Tibial nerve (tissue), 4 donors: Measurements from ENCODE around the gene ABCC4. TPM values are rescaled to one million over a fixed set of nuclear protein-coding genes. Genes with fewer than 3 reads are reported as not detected.
"Not testable (repeated sequence)": the region's sequence is repeated elsewhere in the genome, so short reads cannot be mapped to it uniquely, and the experiment has no call there.

Experiments used
- DNase-seq, 2 donors: peaks; one replicate each; pipeline ENCODE4 v3.0.0-alpha.2; 2019; ENCODE audit warnings: low spot score in 2 of 2
- H3K27ac ChIP-seq, 4 donors: fragments of 200-600 bp; sonication (generic) in 3 of 4; one replicate each; pipeline ENCODE4 v1.5.1; 2017 to 2019; ENCODE audit warnings: mild to moderate bottlenecking in 1 of 4
- H3K27me3 ChIP-seq, 2 donors: fragments of 200-600 bp; sonication (generic) in 1 of 2; one replicate each; pipeline versions ENCODE4 v1.5.1 to v1.6.0; 2017 to 2019
- H3K36me3 ChIP-seq, 3 donors: fragments of 200-600 bp; sonication (generic); one replicate each; pipeline ENCODE4 v1.5.1; 2018 to 2019
- H3K4me1 ChIP-seq, 4 donors: fragments of 200-600 bp; sonication (generic) in 3 of 4; one replicate each; pipeline ENCODE4 v1.5.1; 2017 to 2019
- H3K4me3 ChIP-seq, 4 donors: fragments of 200-600 bp; sonication (generic) in 3 of 4; one replicate each; pipeline ENCODE4 v1.5.1; 2017 to 2019; ENCODE audit warnings: mild to moderate bottlenecking in 1 of 4, moderate library complexity in 1 of 4
- H3K9me3 ChIP-seq, 4 donors: fragments of 200-600 bp; sonication (generic) in 3 of 4; one replicate each; pipeline ENCODE4 v1.5.1; 2017 to 2019
- EP300 ChIP-seq, 2 donors: sonication (generic); formaldehyde crosslinking; IDR thresholded peaks; one replicate each; pipeline ENCODE4 v1.6.1; 2017; ENCODE audit warnings: antibody characterized with exemption in 2 of 2, mild to moderate bottlenecking in 1 of 2
- POLR2A ChIP-seq, 2 donors: fragments of 450-650 bp; IDR thresholded peaks; one replicate each; pipeline ENCODE4 v1.6.1; 2017; ENCODE audit warnings: antibody characterized with exemption in 2 of 2, mild to moderate bottlenecking in 2 of 2, moderate library complexity in 2 of 2
- WGBS, 2 donors: methylation state at CpG; one replicate each; pipeline ENCODE4 v1.1.5; 2018; 5-methylcytosine and 5-hydroxymethylcytosine counted together
- total RNA-seq, 4 donors: library from RNA; depleted of rRNA; stranded (reverse); fragments of >200 nt; gene quantifications; one replicate each; pipeline ENCODE4 v1.1.0, GENCODE V29; 2016
- TF ChIP-seq, protein P1 (sequence below), 5 experiments: fragments of 200-600 bp in 3 of 5; fragments of 450-650 bp in 2 of 5; sonication (generic) in 3 of 5; IDR thresholded peaks; one replicate each; pipeline ENCODE4 v1.5.1; 2016 to 2019; ENCODE audit warnings: antibody characterized with exemption in 5 of 5, mild to moderate bottlenecking in 3 of 5, moderate library complexity in 2 of 5

Gene ABCC4
- total RNA-seq, 4 donors from 2014 or later, result 5.7 to 20.1 (median 9.3) TPM

DNA sequence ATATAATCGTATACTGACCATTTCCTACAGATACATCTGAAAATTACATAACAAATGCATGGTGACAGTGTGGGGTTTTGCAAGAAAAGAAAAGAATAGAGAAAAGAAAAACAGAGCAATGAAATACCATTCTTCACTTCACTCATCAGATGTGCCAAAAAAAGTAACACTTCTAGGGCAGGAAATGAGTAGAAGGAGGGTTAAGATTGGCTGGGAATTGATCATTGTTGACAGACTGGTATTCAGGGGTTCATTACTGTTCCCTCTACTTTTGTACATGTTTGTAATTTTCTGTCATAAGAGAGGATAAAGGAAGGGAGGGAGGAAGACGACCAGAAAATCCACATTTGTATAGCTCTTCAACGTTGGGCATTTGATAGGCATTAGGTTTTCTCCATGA, 31.5 kb downstream of the ABCC4 start:
- H3K27ac ChIP-seq, result no peak overlapping the region
- peaks cover 0 to 5% (median 0%) of the 10 kb centered on the region in 4 donors for H3K9me3 ChIP-seq
- WGBS, 2 donors, result 78 to 85% methylated on average over 3 of the region's 3 CpGs
- H3K4me3 ChIP-seq, result no peak overlapping the region
- DNase-seq, result no peak
- H3K27me3 ChIP-seq, result no peaks in the 10 kb centered on the region
- peaks cover 0 to 12% (median 3%) of the 10 kb centered on the region in 4 donors for H3K4me1 ChIP-seq
- peaks cover 0 to 9% (median 0%) of the 10 kb centered on the region in 3 donors for H3K36me3 ChIP-seq
- TF ChIP-seq EP300 (IDR thresholded peaks at IDR 0.05), result no peak
- TF ChIP-seq, protein P1, sequence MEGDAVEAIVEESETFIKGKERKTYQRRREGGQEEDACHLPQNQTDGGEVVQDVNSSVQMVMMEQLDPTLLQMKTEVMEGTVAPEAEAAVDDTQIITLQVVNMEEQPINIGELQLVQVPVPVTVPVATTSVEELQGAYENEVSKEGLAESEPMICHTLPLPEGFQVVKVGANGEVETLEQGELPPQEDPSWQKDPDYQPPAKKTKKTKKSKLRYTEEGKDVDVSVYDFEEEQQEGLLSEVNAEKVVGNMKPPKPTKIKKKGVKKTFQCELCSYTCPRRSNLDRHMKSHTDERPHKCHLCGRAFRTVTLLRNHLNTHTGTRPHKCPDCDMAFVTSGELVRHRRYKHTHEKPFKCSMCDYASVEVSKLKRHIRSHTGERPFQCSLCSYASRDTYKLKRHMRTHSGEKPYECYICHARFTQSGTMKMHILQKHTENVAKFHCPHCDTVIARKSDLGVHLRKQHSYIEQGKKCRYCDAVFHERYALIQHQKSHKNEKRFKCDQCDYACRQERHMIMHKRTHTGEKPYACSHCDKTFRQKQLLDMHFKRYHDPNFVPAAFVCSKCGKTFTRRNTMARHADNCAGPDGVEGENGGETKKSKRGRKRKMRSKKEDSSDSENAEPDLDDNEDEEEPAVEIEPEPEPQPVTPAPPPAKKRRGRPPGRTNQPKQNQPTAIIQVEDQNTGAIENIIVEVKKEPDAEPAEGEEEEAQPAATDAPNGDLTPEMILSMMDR (IDR thresholded peaks at IDR 0.05), result no peak
- TF ChIP-seq POLR2A (IDR thresholded peaks at IDR 0.05), result no peak

DNA sequence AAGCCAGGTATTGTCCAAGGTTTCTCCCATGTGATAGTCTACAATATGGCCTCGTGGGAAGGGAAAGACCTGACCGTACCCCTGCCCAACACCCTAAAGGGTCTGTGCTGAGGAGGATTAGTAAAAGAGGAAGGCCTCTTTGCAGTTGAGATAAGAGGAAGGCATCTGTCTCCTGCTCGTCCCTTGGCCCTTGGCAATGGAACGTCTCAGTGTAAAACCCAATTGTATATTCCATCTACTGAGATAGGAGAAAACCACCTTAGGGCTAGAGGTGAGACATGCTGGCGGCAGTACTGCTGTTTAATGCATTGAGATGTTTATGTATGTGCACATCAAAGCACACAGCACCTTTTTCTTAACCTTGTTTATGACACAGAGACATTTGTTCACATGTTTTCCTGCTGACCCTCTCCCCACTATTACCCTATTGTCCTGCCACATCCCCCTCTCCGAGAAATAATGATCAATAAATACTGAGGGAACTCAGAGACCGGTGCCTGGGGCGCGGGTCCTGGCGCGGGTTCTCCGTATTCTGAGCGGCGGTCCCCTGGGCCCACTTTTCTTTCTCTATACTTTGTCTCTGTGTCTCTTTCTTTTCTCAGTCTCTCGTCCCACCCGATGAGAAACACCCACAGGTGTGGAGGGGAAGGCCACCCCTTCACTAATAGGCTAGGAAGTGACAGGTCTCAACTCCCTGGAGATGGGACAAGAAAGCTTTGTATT, 32.7 kb downstream of the ABCC4 start:
- H3K9me3 ChIP-seq, H3K27ac ChIP-seq, H3K27me3 ChIP-seq, DNase-seq, H3K36me3 ChIP-seq, H3K4me3 ChIP-seq: not testable (repeated sequence)
- H3K4me1 ChIP-seq, result peaks cover 0 to 12% (median 3%) of the 10 kb centered on the region in 4 donors
- 90 to 93% methylated on average over 16 of the region's 16 CpGs for WGBS, 2 donors

DNA sequence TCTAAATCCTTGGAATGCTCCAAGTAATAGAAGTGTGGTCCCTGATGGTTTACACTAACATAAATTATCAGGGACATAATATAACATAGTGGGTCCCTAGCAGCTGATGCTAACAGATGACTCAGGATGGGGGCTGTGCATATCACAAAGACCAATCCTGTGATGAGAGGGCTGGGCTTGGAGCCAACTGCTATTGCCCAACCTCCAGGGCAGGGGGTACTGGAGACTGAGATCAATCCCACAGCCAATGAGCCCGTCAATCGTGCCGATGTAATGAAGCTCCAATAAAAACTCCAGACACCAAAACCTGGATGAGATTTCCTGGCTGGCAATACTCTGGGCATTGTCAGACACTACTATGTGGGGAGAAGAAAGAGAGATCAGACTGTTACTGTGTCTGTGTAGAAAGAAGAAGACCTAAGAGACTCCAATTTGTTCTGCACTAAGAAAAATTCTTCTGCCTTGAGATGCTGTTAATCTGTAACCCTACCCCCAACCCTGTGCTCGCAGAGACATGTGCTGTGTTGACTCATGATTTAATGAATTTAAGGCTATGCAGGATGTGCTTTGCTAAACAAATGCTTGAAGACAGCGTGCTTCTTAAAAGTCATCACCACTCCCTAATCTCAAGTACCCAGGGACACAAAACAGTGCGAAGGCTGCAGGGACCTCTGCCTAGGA, 33.4 kb downstream of the ABCC4 start:
- Histone ChIP-seq H3K27ac (no peak overlapping the region), H3K4me1 (peaks cover 0 to 12% (median 3%) of the 10 kb centered on the region in 4 donors), H3K4me3 (no peak overlapping the region), H3K9me3 (peaks cover 0 to 5% (median 0%) of the 10 kb centered on the region in 4 donors), H3K36me3 (peaks cover 0 to 9% (median 0%) of the 10 kb centered on the region in 3 donors), H3K27me3 (no peaks in the 10 kb centered on the region)
- no peak for TF ChIP-seq POLR2A (IDR thresholded peaks at IDR 0.05)
- TF ChIP-seq, protein P1 (IDR thresholded peaks at IDR 0.05), result no peak
- WGBS, 2 donors, result 78 to 87% methylated on average over 6 of the region's 6 CpGs
- DNase-seq, result no peak

DNA sequence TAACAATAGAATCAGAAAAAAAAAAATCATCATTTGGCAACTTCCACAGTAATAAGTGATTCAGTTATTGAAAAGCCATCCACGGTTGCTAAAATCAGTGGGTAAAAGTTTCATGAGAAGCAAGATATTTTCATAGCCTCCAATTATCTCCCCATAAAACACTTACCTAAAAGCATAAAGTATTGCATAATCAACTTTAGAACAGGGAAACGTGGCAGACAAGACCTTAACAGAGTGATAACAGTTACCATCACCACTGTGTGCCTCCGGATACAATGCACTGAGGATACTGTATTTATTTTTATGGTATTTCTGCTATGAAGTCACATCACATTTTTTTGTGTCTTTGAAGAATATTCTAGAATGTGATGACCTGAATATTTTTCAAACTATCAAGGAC, 37.0 kb downstream of the ABCC4 start:
- Histone ChIP-seq H3K27me3 (no peaks in the 10 kb centered on the region), H3K4me3 (no peak overlapping the region), H3K27ac (no peak overlapping the region), H3K36me3 (peaks cover 0 to 9% (median 0%) of the 10 kb centered on the region in 3 donors), H3K9me3 (peaks cover 0 to 5% (median 0%) of the 10 kb centered on the region in 4 donors), H3K4me1 (no peaks in the 10 kb centered on the region)
- no peak for DNase-seq
- 79 to 81% methylated on average over 3 of the region's 3 CpGs for WGBS, 2 donors
- TF ChIP-seq POLR2A (IDR thresholded peaks at IDR 0.05) (no peak), EP300 (IDR thresholded peaks at IDR 0.05) (no peak)
- TF ChIP-seq, protein P1 (IDR thresholded peaks at IDR 0.05), result no peak

DNA sequence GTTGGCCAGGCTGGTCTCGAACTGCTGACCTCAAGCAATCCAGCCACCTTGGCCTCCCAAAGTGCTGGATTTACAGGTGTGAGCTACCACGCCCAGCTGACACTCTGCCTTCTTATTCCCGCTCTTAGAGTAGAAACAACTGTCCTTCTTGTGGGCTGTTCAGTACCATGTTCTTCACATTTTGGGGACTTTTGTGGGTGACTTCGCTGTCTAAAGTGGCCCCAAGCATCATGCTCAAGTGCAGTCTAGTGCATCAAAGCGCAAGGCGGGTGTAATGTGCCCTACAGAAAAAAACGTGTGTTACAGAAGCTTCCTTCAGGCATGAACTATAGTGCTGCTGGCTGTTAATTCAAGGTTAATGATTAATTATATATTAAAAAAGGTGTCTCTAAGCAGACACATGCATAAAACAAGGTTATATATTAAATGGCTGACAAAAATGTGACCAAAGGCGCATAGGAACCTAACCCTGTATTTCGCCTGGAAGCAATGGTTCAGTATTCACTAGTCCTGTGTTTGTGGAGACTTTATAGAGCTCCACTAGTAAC, 38.3 kb downstream of the ABCC4 start:
- peaks cover 0 to 9% (median 0%) of the 10 kb centered on the region in 3 donors for H3K36me3 ChIP-seq
- no peak for DNase-seq
- H3K9me3 ChIP-seq, result peaks cover 0 to 5% (median 0%) of the 10 kb centered on the region in 4 donors
- WGBS, 2 donors, result 95 to 97% methylated on average over 9 of the region's 9 CpGs
- H3K4me1 ChIP-seq, result no peaks in the 10 kb centered on the region
- no peaks in the 10 kb centered on the region for H3K27me3 ChIP-seq
- H3K27ac ChIP-seq, result no peak overlapping the region
- no peak for TF ChIP-seq EP300 (IDR thresholded peaks at IDR 0.05)
- TF ChIP-seq, protein P1 (IDR thresholded peaks at IDR 0.05), result no peak
- no peak overlapping the region for H3K4me3 ChIP-seq
